ENCODE data around the gene COL6A2. TPM values are rescaled to one million over a fixed set of nuclear protein-coding genes. Genes with fewer than 3 reads are reported as not detected.

Gene COL6A2
- total RNA-seq, 1 donor from 2014 or later = 227 TPM

- H3K4me1 ChIP-seq = peaks cover 7% of the 10 kb centered on the region
- no peaks in the 10 kb centered on the region for H3K9me3 ChIP-seq
- intact Hi-C loops (cut with DNase I) = no loop called here
- H3K36me3 ChIP-seq = no peaks in the 10 kb centered on the region
- H3K27me3 ChIP-seq (ENCODE audit: low read depth) = no peaks in the 10 kb centered on the region
- H3K4me3 ChIP-seq = no peak overlapping the region
- ATAC-seq = no peak
- DNase-seq = no peak
- TF ChIP-seq CTCF (IDR thresholded peaks at IDR 0.05) = no peak
- H3K27ac ChIP-seq = no peak overlapping the region
These were observed 44.9 kb downstream of the COL6A2 start for GRCh38 chr21:46142582-46143473.

GRCh38 chr21:46144464-46145070 lies 46.7 kb downstream of the COL6A2 start:
- intact Hi-C loops (cut with DNase I) = no loop called here
- Histone ChIP-seq H3K27me3 (ENCODE audit: low read depth) (no peaks in the 10 kb centered on the region), H3K36me3 (no peaks in the 10 kb centered on the region), H3K9me3 (no peaks in the 10 kb centered on the region), H3K4me3 (no peak overlapping the region), H3K4me1 (peaks cover 7% of the 10 kb centered on the region), H3K27ac (no peak overlapping the region)
- ATAC-seq = no peak
- TF ChIP-seq CTCF (IDR thresholded peaks at IDR 0.05) = no peak
- DNase-seq = no peak

GRCh38 chr21:46145159-46145839 lies 47.4 kb downstream of the COL6A2 start:
- Histone ChIP-seq H3K27me3 (ENCODE audit: low read depth) (no peaks in the 10 kb centered on the region), H3K36me3 (no peaks in the 10 kb centered on the region), H3K9me3 (no peaks in the 10 kb centered on the region), H3K4me1 (peaks cover 7% of the 10 kb centered on the region), H3K27ac (no peak overlapping the region), H3K4me3 (no peak overlapping the region)
- DNase-seq (no peak), ATAC-seq (no peak)
- no peak for TF ChIP-seq CTCF (IDR thresholded peaks at IDR 0.05)
- intact Hi-C loops (cut with DNase I) = no loop called here

- Histone ChIP-seq H3K4me3 (no peak overlapping the region), H3K27me3 (ENCODE audit: low read depth) (no peaks in the 10 kb centered on the region), H3K9me3 (no peaks in the 10 kb centered on the region), H3K27ac (no peak overlapping the region), H3K4me1 (peaks cover 7% of the 10 kb centered on the region), H3K36me3 (no peaks in the 10 kb centered on the region)
- no peak for TF ChIP-seq CTCF (IDR thresholded peaks at IDR 0.05)
- no peak for ATAC-seq
- intact Hi-C loops (cut with DNase I) = no loop called here
- DNase-seq = peak; percentile 39
These were observed 48.2 kb downstream of the COL6A2 start for GRCh38 chr21:46145840-46146691.

GRCh38 chr21:46146856-46147255 lies 48.9 kb downstream of the COL6A2 start:
- Histone ChIP-seq H3K9me3 (no peaks in the 10 kb centered on the region), H3K4me1 (peaks cover 7% of the 10 kb centered on the region), H3K4me3 (no peak overlapping the region), H3K27me3 (ENCODE audit: low read depth) (no peaks in the 10 kb centered on the region), H3K27ac (no peak overlapping the region), H3K36me3 (no peaks in the 10 kb centered on the region)
- DNase-seq (no peak), ATAC-seq (no peak)
- intact Hi-C loops (cut with DNase I) = no loop called here
- no peak for TF ChIP-seq CTCF (IDR thresholded peaks at IDR 0.05)
